ENCODE results near the gene IMPA2.

DNA sequence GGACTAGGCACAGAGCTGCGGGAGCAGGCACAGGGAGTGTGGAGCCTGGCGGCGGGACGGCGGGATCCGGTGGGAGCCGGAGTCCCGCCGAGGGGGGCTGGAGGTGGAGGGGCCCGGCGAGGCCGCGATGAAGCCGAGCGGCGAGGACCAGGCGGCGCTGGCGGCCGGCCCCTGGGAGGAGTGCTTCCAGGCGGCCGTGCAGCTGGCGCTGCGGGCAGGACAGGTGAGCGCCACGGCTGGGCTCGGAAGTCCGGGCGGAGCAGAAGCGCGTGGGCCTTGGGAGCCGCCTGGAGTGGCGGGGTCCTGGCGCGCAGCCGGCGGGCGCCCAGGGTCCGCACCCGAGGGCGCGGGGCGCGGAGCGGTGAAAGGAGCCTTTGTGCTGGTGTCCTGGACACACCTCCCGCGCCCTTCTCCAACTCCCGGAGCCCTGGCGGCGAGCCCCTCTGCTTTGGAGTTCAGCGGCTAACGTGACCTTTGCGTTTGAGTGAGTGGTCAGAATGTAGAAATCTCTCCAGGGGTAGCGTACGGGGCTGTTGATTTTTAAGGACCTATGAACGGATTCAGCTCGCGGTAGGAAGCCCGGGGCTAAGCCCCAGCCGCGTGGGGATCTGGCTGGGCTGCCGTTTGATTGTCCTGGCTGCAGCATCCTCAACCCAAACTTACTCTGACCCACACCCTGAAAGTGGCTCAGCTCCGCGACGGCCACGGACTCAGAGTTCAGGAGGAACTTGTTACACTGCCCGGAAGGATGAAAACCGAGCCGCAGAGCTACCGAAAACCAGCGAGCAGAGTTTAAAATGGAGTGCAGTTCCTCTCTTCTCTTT is 448 bp downstream of the IMPA2 start:
- TF ChIP-seq POLR2AphosphoS5 (IDR thresholded peaks at IDR 0.05; ENCODE audit: low read length) (no peak), YY1 (IDR thresholded peaks at IDR 0.05; ENCODE audit: low read depth, low read length) (no peak), EP300 (IDR thresholded peaks at IDR 0.05; ENCODE audit: borderline replicate concordance in 1 of 2, control insufficient read depth in 1 of 2, low read depth in 2 of 2, low read length in 2 of 2) (no peak), ESRRA (IDR thresholded peaks at IDR 0.05; ENCODE audit: low read length) (no peak), KAT2A (conservative IDR thresholded peaks at IDR 0.05; ENCODE audit: control insufficient read depth, low read depth, low read length) (no peak), POLR2A (IDR thresholded peaks at IDR 0.05; ENCODE audit: low read depth, low read length) (no peak; the same call in 1 of the 2 replicates), NBN (IDR thresholded peaks at IDR 0.05) (no peak), TAF1 (IDR thresholded peaks at IDR 0.05; ENCODE audit: borderline replicate concordance, low read depth, low read length) (no peak)
- TF ChIP-seq, protein P1, sequence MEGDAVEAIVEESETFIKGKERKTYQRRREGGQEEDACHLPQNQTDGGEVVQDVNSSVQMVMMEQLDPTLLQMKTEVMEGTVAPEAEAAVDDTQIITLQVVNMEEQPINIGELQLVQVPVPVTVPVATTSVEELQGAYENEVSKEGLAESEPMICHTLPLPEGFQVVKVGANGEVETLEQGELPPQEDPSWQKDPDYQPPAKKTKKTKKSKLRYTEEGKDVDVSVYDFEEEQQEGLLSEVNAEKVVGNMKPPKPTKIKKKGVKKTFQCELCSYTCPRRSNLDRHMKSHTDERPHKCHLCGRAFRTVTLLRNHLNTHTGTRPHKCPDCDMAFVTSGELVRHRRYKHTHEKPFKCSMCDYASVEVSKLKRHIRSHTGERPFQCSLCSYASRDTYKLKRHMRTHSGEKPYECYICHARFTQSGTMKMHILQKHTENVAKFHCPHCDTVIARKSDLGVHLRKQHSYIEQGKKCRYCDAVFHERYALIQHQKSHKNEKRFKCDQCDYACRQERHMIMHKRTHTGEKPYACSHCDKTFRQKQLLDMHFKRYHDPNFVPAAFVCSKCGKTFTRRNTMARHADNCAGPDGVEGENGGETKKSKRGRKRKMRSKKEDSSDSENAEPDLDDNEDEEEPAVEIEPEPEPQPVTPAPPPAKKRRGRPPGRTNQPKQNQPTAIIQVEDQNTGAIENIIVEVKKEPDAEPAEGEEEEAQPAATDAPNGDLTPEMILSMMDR (IDR thresholded peaks at IDR 0.05 in 2 of 3, conservative IDR thresholded peaks at IDR 0.05 in 1 of 3; ENCODE audit: control insufficient read depth in 2 of 3, extremely low read depth in 1 of 3, insufficient read depth in 1 of 3, low read depth in 3 of 3, low read length in 3 of 3): no peak

Measured in GM12878 (cell line).